GM12891 (cell line): ENCODE data around the gene RNLS.

Source experiments
- DNase-seq: peaks from one replicate; pipeline ENCODE4 v3.0.0; 2011; ENCODE audit warnings: low spot score; ENCODE audit not compliant: insufficient read length
- FAIRE-seq: peaks from 2 replicates; lab custom pipeline; 2011; peaks lifted over from hg19 to GRCh38; lab: Jason Lieb, UNC
- PAX5 ChIP-seq: IDR thresholded peaks from 2 replicates; pipeline ENCODE4 v1.6.1; 2011; ENCODE audit warnings: low read length, moderate library complexity, mild to moderate bottlenecking; ENCODE audit not compliant: insufficient read depth, severe bottlenecking
- POLR2A ChIP-seq: IDR thresholded peaks from 2 replicates; pipeline ENCODE4 v1.6.1; 2011; ENCODE audit warnings: low read depth, low read length, control low read depth
- POLR2AphosphoS5 ChIP-seq: IDR thresholded peaks from 2 replicates; pipeline ENCODE4 v1.6.1; 2011; ENCODE audit warnings: low read depth, low read length, control low read depth
- POU2F2 ChIP-seq: IDR thresholded peaks from 2 replicates; pipeline ENCODE4 v1.6.1; 2011; ENCODE audit warnings: low read depth, mild to moderate bottlenecking, control low read depth, low read length, moderate library complexity
- SPI1 ChIP-seq: IDR thresholded peaks from 2 replicates; pipeline ENCODE4 v1.6.1; 2011; ENCODE audit warnings: low read depth, low read length, control low read depth
- TAF1 ChIP-seq: IDR thresholded peaks from 2 replicates; pipeline ENCODE4 v1.6.1; 2011; ENCODE audit warnings: low read depth, low read length, control low read depth

RNLS gene

GRCh38 chr10:88557256-88557655, 25.9 kb downstream of the RNLS start:
- FAIRE-seq (no peak), DNase-seq (no peak)
- no peak for TF ChIP-seq POU2F2
- TF ChIP-seq PAX5, result no peak
- no peak for TF ChIP-seq TAF1
- TF ChIP-seq POLR2A, result no peak
- no peak for TF ChIP-seq SPI1
- TF ChIP-seq POLR2AphosphoS5, result no peak

DNA sequence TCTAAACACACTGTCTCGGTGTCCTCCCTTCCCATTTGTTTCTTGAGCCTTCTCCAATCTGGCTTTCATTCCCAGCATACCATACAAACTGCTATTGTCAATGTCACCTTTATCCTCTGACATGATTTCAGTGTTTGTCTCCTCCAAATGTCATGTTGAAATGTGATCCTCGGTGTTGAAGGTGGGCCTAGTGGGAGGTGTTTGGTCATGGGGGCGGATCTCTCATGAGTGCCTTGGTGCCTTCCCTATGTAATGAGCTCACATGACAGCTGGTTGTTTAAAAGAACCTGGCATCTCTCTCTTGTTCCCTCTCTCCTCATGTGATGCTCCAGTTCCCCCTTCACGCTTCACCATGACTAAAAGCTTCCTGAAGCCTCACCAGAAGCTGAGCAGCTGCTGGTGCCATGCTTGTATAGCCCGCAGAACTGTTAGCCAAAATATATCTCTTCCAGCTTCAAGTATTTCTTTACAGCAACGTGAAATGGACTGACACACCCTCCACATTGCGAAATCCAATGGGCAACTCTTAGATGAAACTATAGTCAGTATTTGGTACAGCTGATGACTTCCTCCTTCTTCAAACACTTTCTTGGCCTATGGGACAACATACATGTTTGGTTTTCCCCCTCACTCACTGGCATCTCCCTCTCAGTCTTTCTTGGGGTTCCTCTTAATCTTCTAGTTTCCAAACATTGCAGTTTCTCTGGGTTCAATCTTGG, 27.8 kb downstream of the RNLS start:
- FAIRE-seq (peak; percentile 69), DNase-seq (no peak)
- no peak for TF ChIP-seq TAF1
- no peak for TF ChIP-seq POU2F2
- TF ChIP-seq PAX5, result no peak
- no peak for TF ChIP-seq POLR2AphosphoS5
- no peak for TF ChIP-seq SPI1
- no peak for TF ChIP-seq POLR2A

GRCh38 chr10:88553116-88553752, 29.9 kb downstream of the RNLS start:
- no peak for DNase-seq
- peak; percentile 94 for FAIRE-seq

DNA sequence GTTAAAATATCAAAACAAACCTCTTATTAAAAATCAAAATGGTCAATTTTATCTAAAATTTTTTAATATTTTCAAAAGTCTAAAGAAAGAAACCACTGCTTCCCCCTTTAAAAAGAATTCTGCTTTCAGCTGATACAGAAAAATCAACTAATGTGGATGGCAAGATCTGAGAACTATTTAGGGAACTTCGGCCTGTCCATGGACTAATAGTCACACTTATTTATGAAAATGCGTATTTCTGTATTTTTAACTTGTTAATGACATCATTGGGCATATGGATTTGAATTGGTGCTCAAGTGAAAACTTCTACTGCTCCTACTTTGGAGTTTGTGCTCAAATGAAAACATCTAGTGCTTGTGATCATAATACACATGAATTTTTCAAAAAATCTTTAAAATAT, 31.9 kb downstream of the RNLS start:
- DNase-seq (no peak), FAIRE-seq (no peak)
- TF ChIP-seq PAX5, result no peak
- TF ChIP-seq SPI1, result no peak
- no peak for TF ChIP-seq TAF1
- TF ChIP-seq POLR2A, result no peak
- no peak for TF ChIP-seq POLR2AphosphoS5
- no peak for TF ChIP-seq POU2F2

More at GRCh38 chr10:88553116-88553752, 29.9 kb downstream of the RNLS start:
- no peak for TF ChIP-seq POLR2AphosphoS5
- TF ChIP-seq POU2F2, result no peak
- no peak for TF ChIP-seq TAF1
- no peak for TF ChIP-seq PAX5
- no peak for TF ChIP-seq POLR2A
- TF ChIP-seq SPI1, result no peak

DNA sequence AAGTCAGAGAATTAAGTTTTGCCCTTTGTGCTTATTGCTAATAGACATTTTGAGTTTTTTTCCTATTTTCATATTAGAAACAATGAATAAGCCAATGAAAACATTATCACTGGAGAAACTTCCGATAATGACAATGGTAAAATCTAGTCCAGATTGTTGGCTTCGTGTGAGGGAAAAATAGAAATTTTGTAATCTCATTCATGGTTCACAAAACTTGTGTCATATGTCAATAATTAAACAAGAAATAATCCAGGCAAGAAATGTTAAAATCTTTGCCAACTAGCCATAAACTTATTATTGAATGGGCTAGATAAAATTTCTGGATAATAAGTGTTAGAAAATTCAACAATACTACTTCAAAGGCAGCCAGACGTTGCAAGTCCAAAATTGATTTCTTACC, 36.6 kb downstream of the RNLS start:
- DNase-seq (no peak), FAIRE-seq (no peak)
- no peak for TF ChIP-seq POLR2A
- TF ChIP-seq POU2F2, result no peak
- TF ChIP-seq POLR2AphosphoS5, result no peak
- TF ChIP-seq PAX5, result no peak
- TF ChIP-seq SPI1, result no peak
- no peak for TF ChIP-seq TAF1

DNA sequence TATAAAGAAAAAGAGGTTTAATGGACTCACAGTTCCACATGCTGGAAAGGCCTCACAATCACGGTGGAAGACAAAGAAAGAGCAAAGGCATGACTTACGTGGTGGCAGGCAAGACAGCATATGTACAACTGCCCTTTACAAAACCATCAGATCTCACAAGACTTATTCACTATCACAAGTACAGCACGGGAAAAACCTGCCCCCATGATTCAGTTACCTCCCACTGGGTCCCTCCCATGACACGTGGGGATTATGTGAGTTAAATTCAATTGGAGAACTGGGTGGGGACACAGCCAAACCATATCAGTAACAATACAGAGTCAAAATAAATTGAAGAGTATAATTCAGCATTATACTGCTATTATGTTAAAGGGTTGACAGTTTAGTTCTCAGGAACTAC, 37.8 kb downstream of the RNLS start:
- TF ChIP-seq PAX5, result no peak
- FAIRE-seq, result peak; percentile 43

GRCh38 chr10:88544140-88544870, 38.8 kb downstream of the RNLS start:
- DNase-seq (no peak), FAIRE-seq (no peak)
- TF ChIP-seq POLR2AphosphoS5, result no peak
- TF ChIP-seq SPI1, result peak; percentile 90

More for the DNA sequence above, 37.8 kb downstream of the RNLS start:
- no peak for DNase-seq

- FAIRE-seq, result no peak
- no peak for DNase-seq
- TF ChIP-seq POLR2A (no peak), SPI1 (no peak), POLR2AphosphoS5 (no peak), POU2F2 (no peak), TAF1 (no peak), PAX5 (no peak)
Observed at GRCh38 chr10:88542522-88542921, 40.6 kb downstream of the RNLS start.

- no peak for TF ChIP-seq SPI1
- no peak for TF ChIP-seq POLR2A
- TF ChIP-seq PAX5, result no peak
- TF ChIP-seq TAF1, result no peak
- TF ChIP-seq POLR2AphosphoS5, result no peak
- no peak for TF ChIP-seq POU2F2
- DNase-seq, result no peak
- FAIRE-seq, result no peak
Observed at GRCh38 chr10:88541116-88541626, 41.9 kb downstream of the RNLS start.
